Transverse colon (tissue), 4 donors: ENCODE results near the gene ARL8A. TPM values are rescaled to one million over a fixed set of nuclear protein-coding genes. Genes with fewer than 3 reads are reported as not detected.

ENCODE experiments used
- DNase-seq: peaks from one replicate; pipeline ENCODE4 v3.0.0-alpha.2; 2019
- H3K27ac ChIP-seq, 4 donors: fragments of 200-600 bp; sonication (generic); 2 replicates each; pipeline ENCODE4 v1.5.1; 2016 to 2018; ENCODE audit warnings: inconsistent platforms in 4 of 4
- H3K27me3 ChIP-seq: fragments of 200-600 bp; sonication (generic); 2 replicates; pipeline ENCODE4 v1.5.1; 2017; ENCODE audit warnings: inconsistent platforms
- H3K36me3 ChIP-seq, 4 donors: fragments of 200-600 bp; sonication (generic); 2 replicates each; pipeline ENCODE4 v1.5.1; 2017 to 2019; ENCODE audit warnings: inconsistent platforms in 4 of 4
- H3K4me1 ChIP-seq, 4 donors: fragments of 200-600 bp; sonication (generic); 2 replicates each; pipeline ENCODE4 v1.5.1; 2017 to 2020; ENCODE audit warnings: inconsistent platforms in 4 of 4
- H3K4me3 ChIP-seq, 4 donors: fragments of 200-600 bp; sonication (generic); 1 replicate in 1 of 4; 2 replicates in 3 of 4; pipeline versions ENCODE4 v1.5.1 to v1.6.1; 2017 to 2019; ENCODE audit warnings: inconsistent platforms in 4 of 4
- H3K9me3 ChIP-seq, 2 donors: fragments of 200-600 bp; sonication (generic); 2 replicates each; pipeline ENCODE4 v1.5.1; 2017 to 2019; ENCODE audit warnings: inconsistent platforms in 2 of 2
- CTCF ChIP-seq, 5 experiments: fragments of 200-600 bp in 3 of 5; fragments of 450-650 bp in 2 of 5; sonication (generic) in 3 of 5; IDR thresholded peaks; 1 replicate in 2 of 5; 2 replicates in 3 of 5; pipeline ENCODE4 v1.5.1; 2016 to 2017; ENCODE audit warnings: antibody characterized with exemption in 5 of 5, inconsistent platforms in 3 of 5, mild to moderate bottlenecking in 2 of 5, moderate library complexity in 1 of 5
- EP300 ChIP-seq: sonication (generic); formaldehyde crosslinking; IDR thresholded peaks from one replicate; pipeline ENCODE4 v1.6.1; 2017; ENCODE audit warnings: antibody characterized with exemption, low read depth
- POLR2A ChIP-seq: fragments of 450-650 bp; IDR thresholded peaks from one replicate; pipeline ENCODE4 v1.6.1; 2016; ENCODE audit warnings: antibody characterized with exemption, mild to moderate bottlenecking, moderate library complexity
- POLR2AphosphoS5 ChIP-seq, 3 donors: sonication (generic); formaldehyde crosslinking; IDR thresholded peaks; one replicate each; pipeline ENCODE4 v1.6.1; 2016; ENCODE audit warnings: antibody characterized with exemption in 3 of 3
- WGBS, 2 donors: methylation state at CpG; one replicate each; pipeline ENCODE4 v1.1.5; 2018; ENCODE audit warnings: low coverage in 1 of 2; 5-methylcytosine and 5-hydroxymethylcytosine counted together
- in situ Hi-C, 4 donors: fragments of 200-750 bp; cut with MboI; loops; one replicate each; pipeline versions ENCODE4 v1.15.0 to v1.15.1; 2017; ENCODE audit warnings: low sequenced_read_pairs in 3 of 4, low pct_ligation_motif_present in 1 of 4, low pct_unique_long_range_greater_than_20kb in 1 of 4
- intact Hi-C: fragments of 100-400 bp; cut with DNase I; formaldehyde crosslinking; loops from one replicate; pipeline ENCODE4 v1.15.1; 2023; ENCODE audit warnings: low total_unique reads
- total RNA-seq, 4 donors: library from RNA; depleted of rRNA; stranded (reverse); fragments of >200 nt; gene quantifications; one replicate each; pipeline ENCODE4 v1.1.0, GENCODE V29; 2016

ARL8A gene
- total RNA-seq, 4 donors from 2014 or later = 9.0 to 27.2 (median 21.6) TPM

DNA sequence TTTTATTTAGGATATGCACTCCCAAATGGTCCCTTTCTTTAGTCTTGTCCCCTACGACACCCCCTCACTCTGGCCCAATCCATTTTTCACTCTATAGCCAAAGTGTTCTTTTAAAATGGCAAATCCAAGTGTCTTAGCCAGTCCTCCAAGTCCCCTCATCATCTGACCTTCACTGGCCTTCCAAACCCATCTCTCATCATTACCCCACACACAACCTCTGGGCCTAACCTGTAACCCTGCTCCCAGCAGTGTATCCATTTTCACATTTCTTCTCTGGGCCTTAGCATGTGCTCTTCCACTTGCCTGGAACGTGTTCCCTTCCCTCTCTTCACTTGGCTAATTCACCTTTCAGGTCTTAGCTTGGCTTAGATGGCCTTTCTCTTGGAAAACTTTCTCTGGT, 6.5 kb upstream of the ARL8A start:
- no peak for DNase-seq
- Histone ChIP-seq H3K4me1 (peaks cover 0 to 8% (median 4%) of the 10 kb centered on the region in 4 donors), H3K27me3 (no peaks in the 10 kb centered on the region), H3K36me3 (no peaks in the 10 kb centered on the region), H3K27ac (no peak overlapping the region), H3K9me3 (no peaks in the 10 kb centered on the region), H3K4me3 (no peak overlapping the region)
- intact Hi-C loops (no loop called here), in situ Hi-C loops (no loop called here)
- TF ChIP-seq CTCF (IDR thresholded peaks at IDR 0.05) = no peak
- TF ChIP-seq POLR2A = no peak
- no peak for TF ChIP-seq POLR2AphosphoS5 (IDR thresholded peaks at IDR 0.05)
- TF ChIP-seq EP300 = no peak
- 67 to 90% methylated on average over 1 to 2 of the region's 2 CpGs for WGBS, 2 donors

DNA sequence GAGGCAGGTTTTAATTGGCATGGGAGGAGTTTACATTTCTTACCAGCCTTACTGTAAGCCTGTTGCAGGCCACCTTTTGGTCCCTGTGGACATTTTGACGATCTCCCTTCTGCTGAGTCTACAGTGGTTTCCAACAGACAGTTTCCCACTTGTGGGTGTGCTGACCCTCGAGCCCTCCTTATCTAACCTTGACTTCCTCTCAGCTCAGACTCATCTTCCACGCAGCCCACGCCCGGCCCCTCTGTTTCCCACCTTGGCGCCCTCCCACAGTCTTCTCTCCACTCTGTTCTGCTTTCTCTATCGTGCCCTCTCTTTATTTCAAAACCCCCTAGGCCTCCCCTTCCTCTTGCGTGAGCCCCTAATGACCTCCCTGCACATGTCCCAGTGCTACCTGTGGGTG, 6.1 kb upstream of the ARL8A start:
- WGBS, 2 donors = 90% methylated on average over 8 of the region's 8 CpGs; no CpG with 5 or more reads in 1 of the 2 donors
- no peaks in the 10 kb centered on the region for H3K9me3 ChIP-seq
- intact Hi-C loops = no loop called here
- no peak overlapping the region for H3K4me3 ChIP-seq
- H3K27ac ChIP-seq = no peak overlapping the region
- in situ Hi-C loops = no loop called here
- no peaks in the 10 kb centered on the region for H3K27me3 ChIP-seq
- TF ChIP-seq POLR2A = no peak
- no peak for TF ChIP-seq CTCF (IDR thresholded peaks at IDR 0.05)
- TF ChIP-seq POLR2AphosphoS5 (IDR thresholded peaks at IDR 0.05) = no peak
- TF ChIP-seq EP300 = no peak
- H3K4me1 ChIP-seq = peaks cover 0 to 8% (median 4%) of the 10 kb centered on the region in 4 donors
- no peaks in the 10 kb centered on the region for H3K36me3 ChIP-seq
- no peak for DNase-seq

DNA sequence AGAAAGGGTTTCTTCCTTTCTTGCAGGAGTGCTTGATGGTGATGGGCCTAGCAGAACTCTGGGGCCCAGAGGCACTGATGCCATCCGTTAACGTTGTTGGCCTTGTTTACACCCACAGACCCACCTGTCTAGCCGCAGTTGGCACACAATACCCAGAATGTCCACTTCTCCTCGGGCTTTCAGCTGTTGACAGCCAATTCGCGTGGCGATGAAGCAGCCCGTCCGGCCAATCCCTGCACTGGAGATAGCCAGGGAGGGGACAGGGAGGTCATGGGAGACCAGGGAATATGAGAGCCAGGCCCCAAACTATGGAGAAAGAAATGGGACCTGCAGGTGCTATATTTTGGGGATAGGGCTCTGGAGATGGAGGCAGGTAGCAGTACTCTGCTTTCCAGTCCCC, 5.7 kb upstream of the ARL8A start:
- H3K27ac ChIP-seq = no peak overlapping the region
- no peak for TF ChIP-seq EP300
- no peaks in the 10 kb centered on the region for H3K9me3 ChIP-seq
- no peak for DNase-seq
- H3K4me1 ChIP-seq = peaks cover 4 to 8% (median 5%) of the 10 kb centered on the region in 4 donors
- no peaks in the 10 kb centered on the region for H3K27me3 ChIP-seq
- 85% methylated on average over 9 of the region's 9 CpGs; no CpG with 5 or more reads in 1 of the 2 donors for WGBS, 2 donors
- H3K36me3 ChIP-seq = no peaks in the 10 kb centered on the region
- H3K4me3 ChIP-seq = no peak overlapping the region
- in situ Hi-C loops (no loop called here), intact Hi-C loops (no loop called here)

GRCh38 chr1:202149566-202149965, 5.0 kb upstream of the ARL8A start:
- Histone ChIP-seq H3K27me3 (no peaks in the 10 kb centered on the region), H3K36me3 (no peaks in the 10 kb centered on the region), H3K4me3 (no peak overlapping the region), H3K4me1 (peaks cover 5 to 9% (median 6%) of the 10 kb centered on the region in 4 donors), H3K9me3 (no peaks in the 10 kb centered on the region), H3K27ac (no peak overlapping the region)
- DNase-seq = no peak
- in situ Hi-C loops (loop anchor here in 3 of 4 donors (25.0 kb wide), 2 partner anchors 262 to 287 kb away; partner anchors contain the start of gene SHISA4 (in 2 of the 3)), intact Hi-C loops (no loop called here)
- TF ChIP-seq POLR2AphosphoS5 (IDR thresholded peaks at IDR 0.05) (no peak), EP300 (no peak), POLR2A (no peak), CTCF (IDR thresholded peaks at IDR 0.05) (no peak)
- 80 to 88% methylated on average over 3 to 4 of the region's 4 CpGs for WGBS, 2 donors

DNA sequence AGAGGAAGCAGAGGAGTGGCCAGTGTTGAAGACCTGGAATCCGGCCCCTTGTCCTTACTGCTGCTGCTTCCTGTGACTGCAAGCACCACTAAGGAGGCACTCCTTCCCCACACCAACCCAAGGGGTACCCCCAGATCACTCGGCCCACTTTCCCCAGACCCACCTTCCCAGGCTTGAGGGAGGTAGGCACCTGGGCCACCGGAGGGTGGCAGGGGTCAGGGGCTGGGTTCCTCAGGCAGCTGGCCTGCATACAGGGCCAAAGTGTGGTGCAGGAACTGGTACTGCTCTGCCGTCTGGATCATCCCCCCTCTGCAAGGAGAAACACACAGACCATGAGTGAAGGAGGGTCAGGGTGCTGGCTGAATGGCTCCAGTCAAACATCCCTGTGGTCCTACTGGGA, 3.9 kb upstream of the ARL8A start:
- in situ Hi-C loops = loop anchor here in 3 of 4 donors (25.0 kb wide), 2 partner anchors 261 to 286 kb away; partner anchors contain the start of gene SHISA4 (in 2 of the 3)
- no peak for TF ChIP-seq CTCF (IDR thresholded peaks at IDR 0.05)
- no peak for TF ChIP-seq POLR2A
- TF ChIP-seq EP300 = no peak
- TF ChIP-seq POLR2AphosphoS5 (IDR thresholded peaks at IDR 0.05) = no peak
- intact Hi-C loops = no loop called here

More for the DNA sequence above, 3.9 kb upstream of the ARL8A start:
- Histone ChIP-seq H3K27ac (no peak overlapping the region), H3K4me3 (no peak overlapping the region), H3K9me3 (no peaks in the 10 kb centered on the region), H3K27me3 (no peaks in the 10 kb centered on the region), H3K4me1 (peaks cover 5 to 12% (median 8%) of the 10 kb centered on the region in 4 donors), H3K36me3 (no peaks in the 10 kb centered on the region)
- WGBS, 2 donors = 84% methylated on average over 4 of the region's 4 CpGs; no CpG with 5 or more reads in 1 of the 2 donors
- DNase-seq = no peak
